K562 (cell line): ENCODE results near the gene ZNF335. TPM values are rescaled to one million over a fixed set of nuclear protein-coding genes. Genes with fewer than 3 reads are reported as not detected.

Experiments used
- ATAC-seq: fragments of 200-7000 bp; cut with Tn5 transposase; 3 replicates; pipeline ENCODE4 v1.9.1; 2020; ENCODE audit warnings: moderate library complexity
- BruUV-seq: library from RNA; stranded (reverse); fragments of 400-500 nt; replicated peaks from 2 replicates; lab custom pipeline; 2021; lab: Mats Ljungman, UMichigan
- CTCF ChIA-PET: fragments of 300-600 bp; formaldehyde crosslinking; extraction: SDS; loops from one replicate; lab custom pipeline; 2021; ENCODE audit warnings: low intra/inter-chr PET ratio; lab: Yijun Ruan, JAX
- POLR2A ChIA-PET: fragments of 300-600, 350-650 bp; sonication (Branson Sonifier 250); formaldehyde crosslinking; extraction: SDS; loops from one replicate; lab custom pipeline; 2021; ENCODE audit warnings: antibody characterized with exemption, inconsistent platforms; lab: Yijun Ruan, JAX
- DNase-seq, 4 experiments: peaks; one replicate each; pipeline versions ENCODE4 v3.0.0 to v3.0.0-alpha.2; 2011 to 2018; ENCODE audit warnings: low spot score in 3 of 4, mixed read lengths in 3 of 4; ENCODE audit errors: extremely low read depth in 1 of 4
- FAIRE-seq: peaks from 2 replicates; lab custom pipeline; 2011; peaks lifted over from hg19 to GRCh38; lab: Jason Lieb, UNC
- H2AFZ ChIP-seq: 2 replicates; pipeline ENCODE4 v1.6.0; 2011; ENCODE audit warnings: low read depth, low read length, control low read depth, inconsistent platforms
- H3K27ac ChIP-seq: fragments of 200-600 bp; 3 replicates; pipeline ENCODE4 v1.8.0; 2011; ENCODE audit warnings: low read depth, mild to moderate bottlenecking, control low read depth, inconsistent platforms, low read length, moderate library complexity, mixed read lengths; ENCODE audit errors: extremely low read depth
- H3K27me3 ChIP-seq, 2 experiments: fragments of 300-600 bp in 1 of 2; 2 replicates in 1 of 2; 3 replicates in 1 of 2; pipeline versions ENCODE4 v1.6.0 to v1.8.0; 2011; ENCODE audit warnings: inconsistent platforms in 2 of 2, low read length in 2 of 2, mild to moderate bottlenecking in 1 of 2, mixed read lengths in 1 of 2, moderate library complexity in 1 of 2; ENCODE audit not compliant: control insufficient read depth in 2 of 2, insufficient read depth in 2 of 2
- H3K36me3 ChIP-seq: fragments of 300-600 bp; 3 replicates; pipeline ENCODE4 v1.8.0; 2011; ENCODE audit warnings: mild to moderate bottlenecking, low read length, inconsistent platforms; ENCODE audit not compliant: control insufficient read depth, insufficient read depth
- H3K4me1 ChIP-seq, 2 experiments: fragments of 200-600 bp in 1 of 2; replicated peaks in 1 of 2; 2 replicates in 1 of 2; 3 replicates in 1 of 2; pipeline versions ENCODE4 v1.5.1 to v1.8.0; 2011; ENCODE audit warnings: inconsistent platforms in 2 of 2, low read length in 2 of 2, mild to moderate bottlenecking in 1 of 2, mixed read lengths in 1 of 2, moderate library complexity in 1 of 2; ENCODE audit not compliant: control insufficient read depth in 2 of 2, insufficient read depth in 2 of 2
- H3K4me2 ChIP-seq: 2 replicates; pipeline ENCODE4 v1.6.1; 2011; ENCODE audit warnings: low read length, control low read depth, inconsistent platforms, mixed read lengths; ENCODE audit not compliant: insufficient read depth
- H3K4me3 ChIP-seq: fragments of 200-600 bp; sonication (generic), shearing (Covaris generic); 2 replicates; pipeline ENCODE4 v1.5.1; 2016; ENCODE audit warnings: control low read depth, inconsistent platforms
- H3K79me2 ChIP-seq: fragments of 200-600 bp; 3 replicates; pipeline ENCODE4 v1.8.0; 2011; ENCODE audit warnings: low read length, inconsistent platforms; ENCODE audit not compliant: control insufficient read depth, insufficient read depth
- H3K9ac ChIP-seq, 2 experiments: 2 replicates each; pipeline versions ENCODE4 v1.6.0 to v1.6.1; 2011; ENCODE audit warnings: low read depth in 2 of 2, low read length in 2 of 2, control low read depth in 1 of 2, inconsistent platforms in 1 of 2, mild to moderate bottlenecking in 1 of 2, mixed read lengths in 1 of 2; ENCODE audit not compliant: insufficient read depth in 1 of 2
- H3K9me1 ChIP-seq: one replicate; pipeline ENCODE4 v1.6.0; 2011; ENCODE audit warnings: inconsistent platforms, mild to moderate bottlenecking, low read length, moderate library complexity; ENCODE audit not compliant: control insufficient read depth, insufficient read depth
- H3K9me3 ChIP-seq: replicated peaks from 2 replicates; pipeline ENCODE4 v1.5.1; 2011; ENCODE audit warnings: low read depth, low read length, inconsistent platforms; ENCODE audit not compliant: control insufficient read depth, insufficient read depth
- H4K20me1 ChIP-seq: replicated peaks from 2 replicates; pipeline ENCODE4 v1.6.1; 2011; ENCODE audit warnings: low read length, inconsistent platforms, mixed read lengths; ENCODE audit not compliant: control insufficient read depth, insufficient read depth
- CREBBP ChIP-seq: IDR thresholded peaks from one replicate; pipeline ENCODE4 v1.6.1; 2012; ENCODE audit warnings: low read depth, mild to moderate bottlenecking, control low read depth, inconsistent platforms, low read length
- ETS2 ChIP-seq: IDR thresholded peaks from 2 replicates; pipeline ENCODE4 v1.6.1; 2016; ENCODE audit warnings: borderline replicate concordance, missing genetic modification characterization, mild to moderate bottlenecking, moderate library complexity, missing compliant biosample characterization; ENCODE audit not compliant: poor library complexity, severe bottlenecking
- PTTG1 ChIP-seq: fragments of 450-650 bp; IDR thresholded peaks from 2 replicates; pipeline ENCODE4 v1.6.1; 2016; ENCODE audit warnings: low read depth, mild to moderate bottlenecking, missing genetic modification characterization, missing compliant biosample characterization
- TFE3 ChIP-seq: fragments of 450-650 bp; formaldehyde crosslinking; IDR thresholded peaks from 2 replicates; pipeline ENCODE4 v1.4.0; 2020; ENCODE audit warnings: mild to moderate bottlenecking, mixed read lengths
- ZNF133 ChIP-seq: fragments of 250-450 bp; sonication (Bioruptor Pico); IDR thresholded peaks from 2 replicates; pipeline ENCODE4 v1.4.0; 2020; ENCODE audit warnings: mild to moderate bottlenecking
- WGBS: fragments of 100-300 bp; shearing (Covaris generic); methylation state at CpG from one replicate; pipeline ENCODE4 v1.1.6; 2016; ENCODE audit warnings: low coverage, mixed read lengths; ENCODE audit not compliant: insufficient coverage; ENCODE audit errors: missing lambda C conversion rate; 5-methylcytosine and 5-hydroxymethylcytosine counted together
- in situ Hi-C: fragments of 300-500 bp; cut with MboI; formaldehyde crosslinking; loops from 4 replicates; pipeline ENCODE4 v1.15.0; 2018; ENCODE audit warnings: inconsistent platforms, mixed read lengths
- intact Hi-C: fragments of 100-400 bp; cut with micrococcal nuclease; formaldehyde crosslinking; loops from 2 replicates; pipeline ENCODE4 v1.14.2; 2022
- polyA plus RNA-seq, 8 experiments: library from polyadenylated mRNA; depleted of rRNA in 4 of 8; stranded (reverse) in 5 of 8; unstranded in 3 of 8; fragments of >200 nt; fragmentation: Nextera tagmentation in 2 of 8; fragmentation: Illumina TruSeq in 1 of 8; extraction: Ambion mirVana in 2 of 8; extraction: Trizol in 1 of 8; gene quantifications; 2 replicates each; pipeline versions ENCODE4 v1.2.1 to v1.2.3, GENCODE V29; 2011 to 2014; ENCODE audit warnings: inconsistent platforms in 1 of 8, missing spikeins in 1 of 8
- total RNA-seq, 7 experiments: library from RNA; depleted of rRNA in 6 of 7; stranded (reverse); fragments of >200 nt in 6 of 7; fragmentation: Illumina TruSeq in 2 of 7; extraction: Trizol in 2 of 7; gene quantifications; 2 replicates each; pipeline versions ENCODE4 v1.2.1 to v1.2.3, GENCODE V29; 2011 to 2021; ENCODE audit warnings: low replicate concordance in 1 of 7

Gene ZNF335
- total and polyA plus RNA-seq, 9 of the 15 experiments (the other 6 are each of a cell fraction or from before 2014, with no cell fraction given), result 0.39 to 16.0 (median 7.6) TPM

GRCh38 chr20:45964006-45964400 is 8.0 kb downstream of the ZNF335 start:
- H4K20me1 ChIP-seq, result peaks cover 6% of the 10 kb centered on the region; the same call in 1 of the 2 replicates
- no TSS peak for BruUV-seq
- ChIA-PET POLR2A (interaction anchor here (0.6 to 0.8 kb wide), 2 partner anchors 54 to 674 kb away, joined by 3 read pairs; no protein-coding TSS in a partner anchor), CTCF (interaction anchor here (2.8 kb wide), 1 partner anchor 165 kb away, joined by 13 read pairs; no protein-coding TSS in a partner anchor)
- H2AFZ ChIP-seq, result no peak overlapping the region
- TF ChIP-seq PTTG1 (tag), result no peak
- peak; percentile 67 for TF ChIP-seq TFE3 (CRISPR knock-in tag)
- TF ChIP-seq ZNF133 (CRISPR knock-in tag), result no peak
- no peak for TF ChIP-seq ETS2
- no peak for TF ChIP-seq CREBBP
- no peak overlapping the region for H3K27ac ChIP-seq
- H3K4me1 ChIP-seq, result peaks cover 0 to 16% of the 10 kb centered on the region in 2 experiments; a peak in 2 of 5 replicates
- H3K9ac ChIP-seq, result peak overlapping the region in 1 of 2 experiments; percentile 30; a peak in 1 of 4 replicates
- H3K36me3 ChIP-seq, result peaks cover 84% of the 10 kb centered on the region; the same call in 2 of the 3 replicates
- intact Hi-C loops, result loop anchor here (5.0 kb wide), 1 partner anchor 72 kb away; the partner anchor contains the start of genes CTSA and NEURL2
- no peaks in the 10 kb centered on the region for H3K27me3 ChIP-seq
- 86% methylated on average over 9 of the region's 9 CpGs for WGBS
- H3K4me2 ChIP-seq, result no peak overlapping the region
- FAIRE-seq, result no peak
- H3K9me3 ChIP-seq, result no peaks in the 10 kb centered on the region
- no peak for DNase-seq
- no peak overlapping the region for H3K4me3 ChIP-seq
- in situ Hi-C loops, result loop anchor here (5.0 kb wide), 1 partner anchor 167 kb away; no protein-coding TSS in a partner anchor
- no peak for ATAC-seq
- no peaks in the 10 kb centered on the region for H3K9me1 ChIP-seq
- no peaks in the 10 kb centered on the region for H3K79me2 ChIP-seq
